B cell (primary cell): ENCODE results near the gene RIPPLY2.

ENCODE experiments used
- EZH2 ChIP-seq: IDR thresholded peaks from 2 replicates; pipeline ENCODE4 v1.6.1; 2012; ENCODE audit warnings: borderline replicate concordance, low read depth, mild to moderate bottlenecking, moderate library complexity, low read length; ENCODE audit not compliant: insufficient read depth, poor library complexity, severe bottlenecking
- TF ChIP-seq, protein P1 (sequence below): fragments of 200-600 bp; IDR thresholded peaks from one replicate; pipeline ENCODE4 v1.8.0; 2022; ENCODE audit warnings: antibody characterized with exemption, mild to moderate bottlenecking

GRCh38 chr6:83812595-83812994 lies 40.6 kb upstream of the RIPPLY2 start:
- TF ChIP-seq, protein P1, sequence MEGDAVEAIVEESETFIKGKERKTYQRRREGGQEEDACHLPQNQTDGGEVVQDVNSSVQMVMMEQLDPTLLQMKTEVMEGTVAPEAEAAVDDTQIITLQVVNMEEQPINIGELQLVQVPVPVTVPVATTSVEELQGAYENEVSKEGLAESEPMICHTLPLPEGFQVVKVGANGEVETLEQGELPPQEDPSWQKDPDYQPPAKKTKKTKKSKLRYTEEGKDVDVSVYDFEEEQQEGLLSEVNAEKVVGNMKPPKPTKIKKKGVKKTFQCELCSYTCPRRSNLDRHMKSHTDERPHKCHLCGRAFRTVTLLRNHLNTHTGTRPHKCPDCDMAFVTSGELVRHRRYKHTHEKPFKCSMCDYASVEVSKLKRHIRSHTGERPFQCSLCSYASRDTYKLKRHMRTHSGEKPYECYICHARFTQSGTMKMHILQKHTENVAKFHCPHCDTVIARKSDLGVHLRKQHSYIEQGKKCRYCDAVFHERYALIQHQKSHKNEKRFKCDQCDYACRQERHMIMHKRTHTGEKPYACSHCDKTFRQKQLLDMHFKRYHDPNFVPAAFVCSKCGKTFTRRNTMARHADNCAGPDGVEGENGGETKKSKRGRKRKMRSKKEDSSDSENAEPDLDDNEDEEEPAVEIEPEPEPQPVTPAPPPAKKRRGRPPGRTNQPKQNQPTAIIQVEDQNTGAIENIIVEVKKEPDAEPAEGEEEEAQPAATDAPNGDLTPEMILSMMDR = no peak
- TF ChIP-seq EZH2 = no peak
